NCI-H1694 (cell line): ENCODE results near the gene OFD1.

Source experiments
- DNase-seq: peaks from one replicate; lab custom pipeline; 2025; lab: John Stamatoyannopoulos, UW

Gene OFD1

DNA sequence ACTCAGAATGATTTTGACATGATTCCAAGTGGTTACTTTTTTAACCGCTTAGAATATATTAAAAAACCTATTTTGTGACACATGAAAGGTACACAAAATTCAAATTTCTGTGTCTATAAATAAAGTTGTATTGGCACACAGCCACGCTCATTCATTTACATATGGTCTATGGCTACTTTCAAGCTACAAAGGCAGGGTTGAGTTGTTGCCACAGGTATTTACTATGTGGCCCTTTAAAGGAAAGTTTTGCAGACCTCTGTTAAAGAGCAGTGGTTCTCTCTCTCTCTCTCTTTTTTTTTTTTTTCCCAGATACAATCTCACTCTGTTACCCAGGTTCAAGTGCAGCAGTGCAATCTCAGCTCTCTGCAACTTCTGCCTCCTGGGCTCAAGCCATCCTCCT is 59.3 kb downstream of the OFD1 start:
- DNase-seq = no peak

DNA sequence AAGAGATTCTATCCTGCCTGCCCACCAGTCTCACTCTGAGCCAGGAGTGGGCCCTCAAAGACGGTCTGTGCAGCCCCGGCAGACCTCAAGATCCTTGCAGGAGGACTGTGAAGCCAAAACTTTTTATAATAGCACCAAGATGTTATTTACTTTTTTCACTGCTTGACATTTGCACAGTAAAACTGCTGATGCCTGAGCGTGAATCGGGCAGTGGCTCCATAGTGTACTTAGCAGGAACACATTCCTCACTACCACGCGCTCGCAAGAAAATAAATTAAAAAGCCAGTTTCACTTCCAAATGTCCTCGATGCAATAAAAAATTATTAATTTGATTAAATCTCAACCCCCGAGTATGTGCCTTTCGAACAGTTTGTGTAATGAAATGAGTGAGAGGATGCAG is 59.9 kb downstream of the OFD1 start:
- no peak for DNase-seq

DNA sequence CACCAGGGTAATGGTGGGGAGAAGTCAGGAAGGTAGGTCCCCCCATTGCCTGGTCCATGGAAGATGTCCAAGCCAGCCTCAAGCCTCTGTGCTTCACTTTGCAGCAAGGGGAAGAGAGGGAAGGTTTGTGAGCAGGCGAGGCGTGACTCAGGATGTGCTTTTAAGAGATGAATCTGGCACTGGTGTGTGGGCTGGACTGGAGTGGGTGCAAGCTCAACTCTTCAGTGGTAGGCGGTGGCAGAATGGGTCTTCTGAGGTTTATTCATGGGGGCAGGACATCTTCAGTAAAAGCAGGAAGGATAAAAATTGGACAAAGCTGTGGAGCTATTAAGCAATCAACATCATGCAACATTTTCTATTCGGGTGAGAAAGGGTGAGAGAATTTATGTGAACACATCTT is 63.0 kb downstream of the OFD1 start:
- no peak for DNase-seq

DNA sequence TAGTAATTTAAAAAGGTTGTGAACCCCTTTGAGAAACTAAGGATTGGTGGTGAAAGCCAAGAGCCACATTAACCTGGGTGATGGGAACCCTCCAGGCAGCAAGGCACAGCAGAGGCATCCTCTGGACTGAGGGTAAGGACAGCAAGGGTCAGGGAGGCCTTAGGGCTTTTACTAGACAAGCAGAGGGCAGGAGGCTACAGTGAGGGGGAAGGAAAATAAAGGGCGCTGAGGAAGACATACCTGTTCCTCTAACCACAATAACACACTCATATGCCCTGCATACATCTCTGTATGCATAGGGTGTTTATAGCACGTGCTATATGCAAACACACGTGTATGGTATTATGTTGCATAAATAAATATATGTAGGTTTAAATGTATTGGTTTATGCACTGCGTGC is 63.6 kb downstream of the OFD1 start:
- DNase-seq = no peak

DNA sequence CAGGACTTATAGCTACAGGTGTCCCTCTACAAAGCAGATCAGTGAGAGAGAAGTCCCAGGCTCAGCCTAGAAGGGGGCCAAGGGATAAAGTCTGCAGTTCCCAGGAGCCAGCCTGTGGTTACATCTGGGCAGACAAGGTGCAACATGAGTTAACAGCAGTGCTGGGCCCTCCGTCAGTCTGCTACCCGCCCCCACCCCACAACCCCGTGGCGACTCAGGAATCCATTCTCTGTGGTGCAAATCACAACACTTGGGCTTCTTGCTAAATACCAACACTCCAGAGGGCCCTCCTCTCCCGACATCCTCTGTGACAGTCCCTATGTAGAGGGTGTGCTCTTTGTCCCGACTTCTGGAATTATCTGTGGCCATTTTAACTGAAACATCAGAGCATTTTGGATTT is 68.6 kb downstream of the OFD1 start:
- no peak for DNase-seq

DNA sequence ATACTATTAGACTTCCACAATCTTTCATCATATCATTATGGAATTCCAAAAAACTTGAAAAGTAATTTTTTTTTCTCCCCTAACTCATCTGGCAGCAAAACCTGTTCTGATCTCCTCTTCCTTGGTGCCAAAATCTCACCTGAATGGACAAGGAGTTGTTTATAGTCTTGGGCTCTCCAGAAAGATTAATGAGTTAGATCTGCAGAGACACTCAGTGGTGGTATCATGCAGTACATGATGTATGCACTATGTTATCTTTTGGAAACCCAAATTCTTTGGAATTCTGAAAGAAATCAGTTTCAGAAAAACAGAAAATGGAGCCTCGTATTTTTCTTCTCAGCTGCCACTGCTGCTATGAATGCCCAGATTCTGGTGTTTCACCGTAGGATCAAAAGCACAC is 70.7 kb downstream of the OFD1 start:
- DNase-seq = no peak

DNA sequence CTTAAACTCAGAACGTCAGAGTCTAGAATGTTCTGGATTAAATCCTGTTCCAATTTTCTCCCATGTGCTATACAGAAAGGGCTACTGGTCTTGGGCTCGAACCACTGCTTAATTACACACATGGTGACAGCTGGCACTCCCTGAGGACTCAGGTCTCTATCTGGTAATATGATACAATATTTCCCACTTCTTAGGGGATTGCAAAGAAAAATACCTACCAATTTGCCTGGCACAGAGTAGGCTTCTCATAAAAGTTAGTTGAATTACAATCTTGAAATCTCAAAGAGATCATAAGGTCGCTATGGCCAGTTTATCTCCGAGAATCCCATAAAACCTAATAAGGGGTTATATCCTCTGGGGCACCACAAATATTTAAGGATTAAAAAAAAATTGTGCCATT is 73.7 kb downstream of the OFD1 start:
- no peak for DNase-seq

DNA sequence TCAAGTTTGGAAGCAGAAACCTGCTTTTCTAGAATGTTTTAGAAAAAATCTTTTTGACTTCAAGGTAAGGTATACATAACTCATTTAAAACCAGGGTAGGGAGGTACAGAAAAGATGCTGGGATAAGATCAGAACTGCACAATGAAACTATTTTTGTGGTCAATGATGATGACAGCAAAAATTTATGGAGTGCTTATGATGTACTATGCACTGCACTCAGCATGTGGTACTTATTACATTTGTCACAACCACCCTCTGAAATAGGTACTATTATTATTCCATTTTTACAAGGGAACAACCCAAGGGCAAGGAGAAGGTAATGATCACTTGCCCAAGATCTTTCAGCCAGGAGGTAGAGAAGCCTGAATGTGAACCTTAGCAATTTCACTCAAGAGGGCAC is 74.3 kb downstream of the OFD1 start:
- no peak for DNase-seq

DNA sequence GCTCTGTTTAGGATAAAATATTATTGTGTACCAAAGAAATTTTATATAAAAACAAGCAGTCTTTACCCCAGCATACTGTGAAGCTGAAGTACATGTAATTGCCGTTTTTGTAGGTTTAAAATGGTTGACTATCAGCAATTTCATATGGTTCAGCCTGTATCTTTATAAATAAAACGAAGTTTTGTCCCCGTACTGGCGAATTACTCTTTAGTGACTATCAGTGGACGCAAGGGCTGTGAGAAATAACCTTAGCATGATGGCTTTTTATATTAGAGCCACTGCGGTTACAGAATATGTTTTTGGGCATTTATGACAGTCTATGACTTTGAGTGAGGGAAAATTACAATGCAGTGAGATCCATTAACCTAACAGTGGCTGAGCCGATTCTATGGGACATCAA is 81.1 kb downstream of the OFD1 start:
- no peak for DNase-seq

DNA sequence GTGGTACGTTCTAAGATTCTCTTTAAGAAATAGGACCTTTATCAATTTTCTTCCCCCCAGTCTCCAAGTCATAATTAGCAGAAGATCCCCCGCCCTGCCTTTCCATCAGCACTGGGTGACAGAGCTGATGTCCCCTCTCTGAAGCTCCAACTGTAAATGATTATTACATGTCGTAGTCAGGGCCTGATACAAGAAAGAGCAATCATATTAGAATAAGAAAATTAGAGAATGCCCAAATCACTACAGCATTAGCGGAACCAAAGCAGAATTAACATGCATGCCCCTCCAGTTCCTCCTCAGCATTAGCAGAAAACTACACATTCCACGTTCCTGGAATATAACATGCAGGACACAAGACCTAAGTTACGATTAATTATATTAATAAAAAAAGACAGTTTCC is 81.6 kb downstream of the OFD1 start:
- DNase-seq = no peak

DNA sequence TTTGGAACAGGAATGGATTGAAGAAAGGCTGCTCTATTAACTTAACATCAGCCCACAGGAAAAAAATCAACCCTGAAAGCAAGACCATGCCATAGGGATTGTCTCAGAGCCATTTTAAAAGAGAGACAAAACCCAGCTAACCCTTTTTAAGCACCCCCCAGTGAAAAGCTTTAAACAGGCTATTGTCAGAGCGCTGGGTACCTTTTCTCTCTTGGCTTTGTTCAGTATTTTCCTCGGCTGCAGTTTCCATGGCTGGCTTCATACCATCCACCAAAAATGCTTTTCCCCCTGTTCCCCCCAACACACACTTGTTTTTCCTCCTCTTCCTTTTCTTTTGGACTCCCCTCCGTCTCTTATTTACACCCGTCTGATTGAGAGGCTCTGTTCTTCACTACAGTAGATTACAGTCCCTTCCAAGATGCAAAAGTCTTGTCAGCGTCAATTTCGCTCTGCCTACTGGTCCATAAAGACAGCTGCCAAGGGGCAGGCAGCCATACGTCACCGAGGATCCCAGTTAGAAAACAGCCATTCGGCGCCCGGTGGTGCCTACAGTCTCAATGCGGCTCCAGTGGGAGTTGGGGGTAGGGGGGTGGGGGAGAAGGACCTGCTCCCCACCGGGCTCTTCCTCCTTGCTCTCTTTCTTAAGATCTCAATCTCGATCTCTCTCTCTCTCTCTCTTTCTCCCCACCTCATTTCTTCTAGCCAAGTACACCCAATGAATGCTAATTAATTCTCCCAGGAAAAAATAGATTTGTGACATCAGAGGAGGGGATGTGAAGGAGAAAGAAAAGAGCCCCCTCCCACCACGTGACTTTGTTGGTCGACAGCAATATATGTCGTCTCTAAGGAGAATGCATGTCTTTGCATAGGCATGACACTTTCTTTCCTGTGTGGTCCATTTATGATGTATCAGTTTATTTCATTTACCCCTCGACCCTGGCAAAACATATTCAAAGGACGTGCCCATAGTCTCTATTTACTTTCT is 82.4 kb downstream of the OFD1 start, which contains the start of gene GPM6B:
GPM6B (minus strand) TSS at position 451 of the 985 bp plus-strand sequence; CDS start at position 262, 189 bp downstream.
- DNase-seq = no peak
